Measurements from ENCODE around the gene PLCH2.

DNA sequence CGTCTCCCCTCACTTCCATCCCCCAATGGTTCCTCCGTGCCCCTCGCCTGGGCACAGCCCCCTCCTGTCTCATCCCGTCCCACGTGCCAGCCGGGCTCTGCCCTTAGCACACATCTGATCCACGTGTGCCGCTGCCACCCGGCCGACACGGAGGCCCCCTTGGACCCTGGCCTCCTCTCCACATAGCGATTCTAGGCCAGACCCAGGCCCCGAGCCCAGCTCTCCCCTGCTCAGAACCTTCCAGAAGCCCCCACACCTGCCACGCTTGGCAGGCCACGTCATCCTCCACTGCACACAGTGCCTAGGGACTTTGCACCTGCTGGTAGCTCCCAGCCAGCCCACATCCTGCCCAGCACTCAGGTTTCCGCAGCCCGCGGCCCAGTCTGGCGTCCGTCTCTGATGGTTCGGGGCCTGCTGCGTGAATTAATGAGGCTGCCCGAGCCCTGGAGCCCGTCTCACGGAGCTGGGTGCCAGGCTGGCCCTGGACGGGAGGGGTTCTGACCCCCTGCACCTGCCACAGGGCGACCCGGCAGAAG, 20.1 kb downstream of the PLCH2 start:
- TF ChIP-seq YY1 (IDR thresholded peaks at IDR 0.05; ENCODE audit: low read depth) (no peak), CEBPB (IDR thresholded peaks at IDR 0.05) (no peak), TAF1 (IDR thresholded peaks at IDR 0.05; ENCODE audit: low read depth) (no peak)
- TF ChIP-seq, protein P1, sequence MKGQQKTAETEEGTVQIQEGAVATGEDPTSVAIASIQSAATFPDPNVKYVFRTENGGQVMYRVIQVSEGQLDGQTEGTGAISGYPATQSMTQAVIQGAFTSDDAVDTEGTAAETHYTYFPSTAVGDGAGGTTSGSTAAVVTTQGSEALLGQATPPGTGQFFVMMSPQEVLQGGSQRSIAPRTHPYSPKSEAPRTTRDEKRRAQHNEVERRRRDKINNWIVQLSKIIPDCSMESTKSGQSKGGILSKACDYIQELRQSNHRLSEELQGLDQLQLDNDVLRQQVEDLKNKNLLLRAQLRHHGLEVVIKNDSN (IDR thresholded peaks at IDR 0.05) = no peak
- TF ChIP-seq, protein P2, sequence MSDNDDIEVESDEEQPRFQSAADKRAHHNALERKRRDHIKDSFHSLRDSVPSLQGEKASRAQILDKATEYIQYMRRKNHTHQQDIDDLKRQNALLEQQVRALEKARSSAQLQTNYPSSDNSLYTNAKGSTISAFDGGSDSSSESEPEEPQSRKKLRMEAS (IDR thresholded peaks at IDR 0.05) = no peak
